GM15510 (cell line): Measurements from ENCODE around the gene CD200.

Experiments used
- POLR2A ChIP-seq: IDR thresholded peaks from 3 replicates; pipeline ENCODE4 v1.6.1; 2011; ENCODE audit warnings: borderline replicate concordance; ENCODE audit not compliant: insufficient read length; ENCODE audit errors: extremely low read depth

The CD200 gene

GRCh38 chr3:112333002-112333380, at the start of gene CD200:
Gene CD200, plus strand, starts transcription at chr3:112333156. Its CDS starts 57 bp downstream, at chr3:112333213.
- peak; percentile 53 for TF ChIP-seq POLR2A

DNA sequence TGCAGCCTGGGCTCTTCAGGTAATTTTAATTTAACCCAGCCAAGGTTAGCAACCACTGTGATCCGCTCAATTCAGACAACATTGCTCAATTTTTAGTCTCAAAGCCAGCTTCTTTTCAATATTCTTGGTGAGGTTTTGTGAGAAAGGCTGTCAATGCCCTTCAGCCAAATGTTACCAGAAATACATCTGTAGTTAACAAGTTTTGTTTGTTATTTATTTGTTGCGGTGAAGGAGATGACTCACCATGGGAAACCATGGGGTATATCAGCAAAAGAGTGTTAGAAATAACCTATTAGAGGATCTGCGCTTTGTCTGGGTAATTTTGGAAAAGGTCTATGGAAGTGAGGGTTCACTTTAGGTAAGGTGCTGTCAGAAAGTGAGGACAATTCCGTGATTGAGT, 43.9 kb upstream of the CD200 start:
- TF ChIP-seq POLR2A, result no peak

GRCh38 chr3:112293368-112294321, 39.3 kb upstream of the CD200 start, which contains the start of gene SLC9C1:
Gene SLC9C1, minus strand, starts transcription at chr3:112294216. Its CDS starts 7,425 bp downstream, at chr3:112286791.
- TF ChIP-seq POLR2A, result peak; percentile 25

- TF ChIP-seq POLR2A, result no peak
Observed at GRCh38 chr3:112297714-112298113, 35.2 kb upstream of the CD200 start.

DNA sequence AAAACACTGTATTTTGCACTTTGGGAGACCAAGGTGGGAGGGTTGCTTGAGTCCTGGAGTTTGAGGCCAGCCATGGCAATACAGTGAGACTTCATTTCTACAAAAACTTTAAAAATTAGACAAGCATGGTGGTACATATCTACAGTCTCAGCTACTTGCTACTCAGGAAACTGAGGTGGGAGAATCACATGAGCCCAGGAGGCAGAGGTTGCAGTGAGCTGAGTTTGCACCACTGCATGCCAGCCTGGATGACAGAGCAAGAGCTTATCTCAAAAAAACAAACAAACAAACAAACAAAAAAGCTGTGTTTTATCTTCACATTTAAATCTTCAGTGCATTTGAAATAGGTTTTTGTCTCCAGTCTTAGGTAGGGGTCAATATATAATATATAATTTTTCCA, 34.2 kb upstream of the CD200 start:
- TF ChIP-seq POLR2A, result no peak

- TF ChIP-seq POLR2A, result no peak
Observed at GRCh38 chr3:112302150-112302830, 30.7 kb upstream of the CD200 start.

DNA sequence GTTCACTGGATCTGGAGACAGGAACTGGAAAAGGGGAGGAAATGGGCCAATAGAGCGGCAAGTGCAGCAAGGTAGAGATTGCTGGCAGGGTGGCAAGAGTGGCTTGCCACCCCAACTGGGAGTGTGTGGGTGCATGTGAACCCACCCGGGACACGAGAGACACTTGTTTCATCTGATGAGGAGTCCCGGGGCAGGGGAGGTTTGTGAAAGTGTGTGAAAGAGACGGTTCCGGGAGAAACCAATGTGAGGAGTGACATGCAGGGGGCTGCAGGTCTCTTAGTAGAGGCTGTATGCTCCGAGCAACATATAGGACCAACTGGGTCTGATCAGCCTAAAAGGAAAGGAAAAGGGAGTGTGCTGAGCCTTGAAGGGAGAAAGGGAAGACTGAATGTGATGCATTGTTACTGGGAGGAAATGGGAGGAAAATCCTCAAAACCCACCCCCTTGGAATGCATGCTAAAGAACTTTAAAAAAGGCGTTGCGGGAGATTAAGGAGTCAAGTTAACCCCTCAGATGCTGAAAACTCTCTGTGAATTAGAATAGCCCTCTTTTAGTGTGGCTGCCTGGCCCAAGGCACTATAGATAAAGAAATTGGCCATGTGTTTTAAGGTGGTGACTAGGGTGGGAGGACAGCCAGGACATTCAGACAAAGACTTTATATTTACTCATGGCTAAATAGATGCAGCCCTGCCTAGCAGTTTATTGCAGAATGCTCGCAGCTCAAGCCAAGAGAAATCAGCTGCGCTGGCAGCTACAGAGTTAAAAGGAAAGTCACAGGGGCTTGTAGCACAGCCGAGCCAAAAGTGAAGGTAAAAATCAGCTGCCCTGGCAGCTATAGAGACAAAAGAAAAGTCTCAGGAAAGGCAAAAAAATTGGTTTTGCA, 29.8 kb upstream of the CD200 start:
- no peak for TF ChIP-seq POLR2A

- no peak for TF ChIP-seq POLR2A
Observed at GRCh38 chr3:112303764-112304325, 29.1 kb upstream of the CD200 start.

DNA sequence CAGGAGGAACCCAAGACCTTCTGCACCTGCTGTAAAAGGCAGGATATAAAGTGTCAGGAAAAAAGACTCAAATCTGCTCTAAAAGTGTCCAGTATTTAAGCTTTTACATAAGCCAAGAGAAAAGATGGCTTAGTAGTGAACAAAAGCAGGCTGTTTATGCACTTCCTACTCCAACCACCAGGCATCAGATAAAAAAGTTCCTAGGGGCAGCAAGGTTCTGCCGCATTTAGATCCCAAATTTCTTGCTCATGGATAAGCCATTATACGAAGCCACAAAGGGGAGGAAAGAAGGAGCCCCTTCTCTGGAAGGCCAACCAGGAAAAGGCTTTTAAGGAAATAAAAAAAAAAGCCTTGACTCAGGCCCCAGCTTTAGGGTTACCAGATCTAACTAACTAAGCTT, 28.3 kb upstream of the CD200 start:
- no peak for TF ChIP-seq POLR2A

DNA sequence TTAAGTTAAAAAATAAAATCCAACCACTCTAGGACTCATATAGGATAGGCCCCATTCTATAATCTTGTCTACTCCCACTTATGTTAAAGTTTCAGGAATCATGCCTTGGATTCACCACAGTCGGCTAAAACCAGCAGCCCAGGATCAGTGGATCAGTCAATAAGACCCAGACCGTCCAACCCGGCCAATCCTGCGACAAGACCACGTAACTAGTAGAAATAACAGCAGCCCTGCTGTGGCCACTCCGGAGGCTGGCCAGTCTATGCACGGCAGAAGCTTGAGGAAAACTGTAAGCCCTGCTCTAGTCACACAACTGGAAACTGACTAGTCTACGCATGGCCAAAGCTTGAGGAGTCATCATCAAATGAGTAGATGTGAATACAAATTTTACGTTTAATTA, 26.1 kb upstream of the CD200 start:
- no peak for TF ChIP-seq POLR2A

GRCh38 chr3:112307557-112307956, 25.4 kb upstream of the CD200 start:
- no peak for TF ChIP-seq POLR2A

GRCh38 chr3:112308151-112308911, 24.6 kb upstream of the CD200 start:
- no peak for TF ChIP-seq POLR2A

GRCh38 chr3:112314649-112315048, 18.3 kb upstream of the CD200 start:
- TF ChIP-seq POLR2A, result no peak

- no peak for TF ChIP-seq POLR2A
Observed at GRCh38 chr3:112315791-112316190, 17.2 kb upstream of the CD200 start.
